Measurements from ENCODE around the gene TRAP1.

Gene TRAP1

GRCh38 chr16:3745751-3746355 lies 28.5 kb upstream of the TRAP1 start:
- no peak for TF ChIP-seq CTCF (conservative IDR thresholded peaks at IDR 0.05)

GRCh38 chr16:3744018-3744417 lies 26.7 kb upstream of the TRAP1 start:
- no peak for TF ChIP-seq CTCF (conservative IDR thresholded peaks at IDR 0.05)
- no peak overlapping the region for H3K27ac ChIP-seq

More at GRCh38 chr16:3745751-3746355, 28.5 kb upstream of the TRAP1 start:
- H3K27ac ChIP-seq, result no peak overlapping the region

GRCh38 chr16:3740934-3741333 lies 23.6 kb upstream of the TRAP1 start:
- no peak overlapping the region for H3K27ac ChIP-seq
- no peak for TF ChIP-seq CTCF (conservative IDR thresholded peaks at IDR 0.05)

GRCh38 chr16:3740186-3740585 lies 22.9 kb upstream of the TRAP1 start:
- no peak overlapping the region for H3K27ac ChIP-seq
- no peak for TF ChIP-seq CTCF (conservative IDR thresholded peaks at IDR 0.05)

- TF ChIP-seq CTCF (conservative IDR thresholded peaks at IDR 0.05), result no peak
- H3K27ac ChIP-seq, result no peak overlapping the region
Observed at GRCh38 chr16:3739636-3740035, 22.3 kb upstream of the TRAP1 start.

GRCh38 chr16:3738541-3738940 lies 21.2 kb upstream of the TRAP1 start:
- no peak for TF ChIP-seq CTCF (conservative IDR thresholded peaks at IDR 0.05)
- no peak overlapping the region for H3K27ac ChIP-seq

- TF ChIP-seq CTCF (conservative IDR thresholded peaks at IDR 0.05), result no peak
- H3K27ac ChIP-seq, result no peak overlapping the region
Observed at GRCh38 chr16:3738128-3738527, 20.8 kb upstream of the TRAP1 start.

Measured in VCaP (cell line).